Measurements from ENCODE around the gene DLG2.

Gene DLG2

GRCh38 chr11:85626496-85626895 lies 648 bp downstream of the DLG2 start:
- Histone ChIP-seq H3K27ac (replicated peaks) (no peak overlapping the region), H3K27me3 (ENCODE audit: insufficient read depth, poor library complexity, severe bottlenecking) (no peaks in the 10 kb centered on the region), H3K4me3 (replicated peaks; ENCODE audit: insufficient read depth, low read length) (no peak overlapping the region)
- TF ChIP-seq REST (IDR thresholded peaks at IDR 0.05; ENCODE audit: insufficient replicate concordance, low read depth) (no peak), POLR2AphosphoS5 (IDR thresholded peaks at IDR 0.05; ENCODE audit: low read depth) (no peak), CTCF (IDR thresholded peaks at IDR 0.05; ENCODE audit: insufficient read depth, low read length) (no peak), GABPA (IDR thresholded peaks at IDR 0.05; ENCODE audit: low read depth) (no peak)
- no peak for DNase-seq (ENCODE audit: low read depth in 1 of 2, low spot score in 1 of 2)

GRCh38 chr11:85620256-85620655 lies 6.9 kb downstream of the DLG2 start:
- DNase-seq (ENCODE audit: low read depth in 1 of 2, low spot score in 1 of 2): no peak
- Histone ChIP-seq H3K27me3 (ENCODE audit: insufficient read depth, poor library complexity, severe bottlenecking) (no peaks in the 10 kb centered on the region), H3K27ac (replicated peaks) (no peak overlapping the region), H3K4me3 (replicated peaks; ENCODE audit: insufficient read depth, low read length) (no peak overlapping the region)
- no peak for TF ChIP-seq SPI1 (IDR thresholded peaks at IDR 0.05; ENCODE audit: borderline replicate concordance, low read depth)
- TF ChIP-seq POLR2AphosphoS5 (IDR thresholded peaks at IDR 0.05; ENCODE audit: low read depth): no peak
- no peak for TF ChIP-seq GABPA (IDR thresholded peaks at IDR 0.05; ENCODE audit: low read depth)
- no peak for TF ChIP-seq CTCF (IDR thresholded peaks at IDR 0.05; ENCODE audit: insufficient read depth, low read length)
- no peak for TF ChIP-seq REST (IDR thresholded peaks at IDR 0.05; ENCODE audit: insufficient replicate concordance, low read depth)

GRCh38 chr11:85619499-85619898 lies 7.6 kb downstream of the DLG2 start:
- Histone ChIP-seq H3K27ac (replicated peaks) (no peak overlapping the region), H3K27me3 (ENCODE audit: insufficient read depth, poor library complexity, severe bottlenecking) (no peaks in the 10 kb centered on the region), H3K4me3 (replicated peaks; ENCODE audit: insufficient read depth, low read length) (no peak overlapping the region)
- TF ChIP-seq GABPA (IDR thresholded peaks at IDR 0.05; ENCODE audit: low read depth) (no peak), POLR2AphosphoS5 (IDR thresholded peaks at IDR 0.05; ENCODE audit: low read depth) (no peak), CTCF (IDR thresholded peaks at IDR 0.05; ENCODE audit: insufficient read depth, low read length) (no peak), REST (IDR thresholded peaks at IDR 0.05; ENCODE audit: insufficient replicate concordance, low read depth) (no peak), SPI1 (IDR thresholded peaks at IDR 0.05; ENCODE audit: borderline replicate concordance, low read depth) (no peak)
- DNase-seq (ENCODE audit: low read depth in 1 of 2, low spot score in 1 of 2): no peak
